Keratinocyte (primary cell): ENCODE results near the gene API5. TPM values are rescaled to one million over a fixed set of nuclear protein-coding genes. Genes with fewer than 3 reads are reported as not detected.
"Not testable (repeated sequence)": the region's sequence is repeated elsewhere in the genome, so short reads cannot be mapped to it uniquely, and the experiment has no call there.

Source experiments
- DNase-seq: peaks from one replicate; pipeline ENCODE4 v3.0.0-alpha.2; 2011; ENCODE audit warnings: low read depth, missing footprints, low spot score
- FAIRE-seq: peaks from 2 replicates; lab custom pipeline; 2011; peaks lifted over from hg19 to GRCh38; lab: Jason Lieb, UNC
- H2AFZ ChIP-seq: 2 replicates; pipeline ENCODE4 v1.6.0; 2012; ENCODE audit warnings: low read length, control low read depth, inconsistent platforms; ENCODE audit not compliant: control insufficient read depth
- H3K27ac ChIP-seq: 2 replicates; pipeline ENCODE4 v1.5.1; 2011; ENCODE audit warnings: low read length; ENCODE audit not compliant: control insufficient read depth, insufficient read depth
- H3K27me3 ChIP-seq: 3 replicates; pipeline ENCODE4 v1.6.0; 2011; ENCODE audit warnings: low read length; ENCODE audit not compliant: control insufficient read depth, insufficient read depth; ENCODE audit errors: extremely low read depth
- H3K36me3 ChIP-seq, 2 experiments: 2 replicates in 1 of 2; 3 replicates in 1 of 2; pipeline ENCODE4 v1.5.1; 2011; ENCODE audit warnings: low read length in 2 of 2, mild to moderate bottlenecking in 1 of 2; ENCODE audit not compliant: control insufficient read depth in 2 of 2, insufficient read depth in 2 of 2; ENCODE audit errors: extremely low read depth in 1 of 2
- H3K4me1 ChIP-seq: 3 replicates; pipeline ENCODE4 v1.5.1; 2011; ENCODE audit warnings: low read length; ENCODE audit not compliant: control insufficient read depth, insufficient read depth; ENCODE audit errors: extremely low read depth
- H3K4me2 ChIP-seq: 3 replicates; pipeline ENCODE4 v1.6.0; 2011; ENCODE audit warnings: low read depth, low read length; ENCODE audit not compliant: control insufficient read depth, insufficient read depth; ENCODE audit errors: extremely low read depth
- H3K4me3 ChIP-seq, 3 experiments: fragments of 200-600 bp in 1 of 3; sonication (generic) in 1 of 3; 2 replicates in 2 of 3; 3 replicates in 1 of 3; pipeline ENCODE4 v1.5.1; 2011 to 2016; ENCODE audit warnings: low read length in 3 of 3, mild to moderate bottlenecking in 3 of 3, control low read depth in 2 of 3, inconsistent platforms in 1 of 3, low read depth in 1 of 3, mixed read lengths in 1 of 3, mixed run types in 1 of 3, moderate library complexity in 1 of 3; ENCODE audit not compliant: control insufficient read depth in 2 of 3, insufficient read depth in 2 of 3; ENCODE audit errors: extremely low read depth in 1 of 3
- H3K79me2 ChIP-seq: 2 replicates; pipeline ENCODE4 v1.6.0; 2012; ENCODE audit warnings: low read length; ENCODE audit not compliant: control insufficient read depth, insufficient read depth
- H3K9ac ChIP-seq: 3 replicates; pipeline ENCODE4 v1.6.0; 2011; ENCODE audit warnings: low read length; ENCODE audit not compliant: control insufficient read depth, insufficient read depth; ENCODE audit errors: extremely low read depth
- H3K9me1 ChIP-seq: 3 replicates; pipeline ENCODE4 v1.6.0; 2011; ENCODE audit warnings: low read length; ENCODE audit not compliant: control insufficient read depth, insufficient read depth; ENCODE audit errors: extremely low read depth
- H3K9me3 ChIP-seq: 2 replicates; pipeline ENCODE4 v1.5.1; 2012; ENCODE audit warnings: low read depth, low read length; ENCODE audit not compliant: control insufficient read depth
- H4K20me1 ChIP-seq: 3 replicates; pipeline ENCODE4 v1.6.0; 2011; ENCODE audit warnings: low read length; ENCODE audit not compliant: control insufficient read depth, insufficient read depth; ENCODE audit errors: extremely low read depth
- EZH2 ChIP-seq: IDR thresholded peaks from one replicate; pipeline ENCODE4 v1.6.1; 2012; ENCODE audit warnings: inconsistent platforms, mild to moderate bottlenecking, low read length, moderate library complexity
- dilution Hi-C: fragments of 300-500 bp; cut with MboI; formaldehyde crosslinking; loops from one replicate; pipeline ENCODE4 v1.7.0; 2020; ENCODE audit warnings: low sequenced_read_pairs; ENCODE audit not compliant: extremely low pct_ligation_motif_present
- polyA plus RNA-seq, 5 experiments: library from polyadenylated mRNA; depleted of rRNA in 3 of 5; stranded (reverse) in 3 of 5; stranded (forward) in 1 of 5; unstranded in 1 of 5; fragments of >200 nt; gene quantifications; 1 replicate in 1 of 5; 2 replicates in 3 of 5; 3 replicates in 1 of 5; pipeline versions ENCODE4 v1.2.1 to v1.2.3, GENCODE V29; 2011 to 2012; ENCODE audit warnings: missing spikeins in 2 of 5, low read depth in 1 of 5, low replicate concordance in 1 of 5
- TF ChIP-seq, protein P1 (sequence below), 3 experiments: IDR thresholded peaks in 1 of 3; conservative IDR thresholded peaks in 1 of 3; optimal IDR thresholded peaks in 1 of 3; 2 replicates in 2 of 3; 3 replicates in 1 of 3; pipeline versions ENCODE3 to v1.5.1; 2011; ENCODE audit warnings: low read length in 3 of 3, mild to moderate bottlenecking in 3 of 3, moderate library complexity in 2 of 3, control low read depth in 1 of 3, inconsistent platforms in 1 of 3; ENCODE audit not compliant: insufficient read depth in 2 of 3; ENCODE audit errors: extremely low read depth in 1 of 3

API5 gene
- polyA plus RNA-seq, 1 donor (not counting 4 experiments of a cell fraction or from before 2014, with no cell fraction given), result 117 TPM

GRCh38 chr11:43341159-43341558, 29.4 kb downstream of the API5 start:
- Histone ChIP-seq H3K9ac (no peak overlapping the region), H3K9me1 (no peaks in the 10 kb centered on the region), H3K27me3 (no peaks in the 10 kb centered on the region), H3K79me2 (no peaks in the 10 kb centered on the region), H3K4me2 (no peak overlapping the region), H3K4me1 (no peaks in the 10 kb centered on the region), H3K27ac (no peak overlapping the region), H3K36me3 (peaks cover 7 to 9% of the 10 kb centered on the region in 2 experiments), H2AFZ (no peak overlapping the region), H3K9me3 (no peaks in the 10 kb centered on the region), H4K20me1 (no peaks in the 10 kb centered on the region), H3K4me3 (no peak overlapping the region)
- no peak for TF ChIP-seq EZH2
- TF ChIP-seq, protein P1, sequence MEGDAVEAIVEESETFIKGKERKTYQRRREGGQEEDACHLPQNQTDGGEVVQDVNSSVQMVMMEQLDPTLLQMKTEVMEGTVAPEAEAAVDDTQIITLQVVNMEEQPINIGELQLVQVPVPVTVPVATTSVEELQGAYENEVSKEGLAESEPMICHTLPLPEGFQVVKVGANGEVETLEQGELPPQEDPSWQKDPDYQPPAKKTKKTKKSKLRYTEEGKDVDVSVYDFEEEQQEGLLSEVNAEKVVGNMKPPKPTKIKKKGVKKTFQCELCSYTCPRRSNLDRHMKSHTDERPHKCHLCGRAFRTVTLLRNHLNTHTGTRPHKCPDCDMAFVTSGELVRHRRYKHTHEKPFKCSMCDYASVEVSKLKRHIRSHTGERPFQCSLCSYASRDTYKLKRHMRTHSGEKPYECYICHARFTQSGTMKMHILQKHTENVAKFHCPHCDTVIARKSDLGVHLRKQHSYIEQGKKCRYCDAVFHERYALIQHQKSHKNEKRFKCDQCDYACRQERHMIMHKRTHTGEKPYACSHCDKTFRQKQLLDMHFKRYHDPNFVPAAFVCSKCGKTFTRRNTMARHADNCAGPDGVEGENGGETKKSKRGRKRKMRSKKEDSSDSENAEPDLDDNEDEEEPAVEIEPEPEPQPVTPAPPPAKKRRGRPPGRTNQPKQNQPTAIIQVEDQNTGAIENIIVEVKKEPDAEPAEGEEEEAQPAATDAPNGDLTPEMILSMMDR (optimal IDR thresholded peaks at IDR 0.05 in 1 of 3, IDR thresholded peaks at IDR 0.05 in 1 of 3, conservative IDR thresholded peaks at IDR 0.05 in 1 of 3; ENCODE audit: extremely low read depth in 1 of 3, insufficient read depth in 2 of 3, low read length in 3 of 3), result no peak
- FAIRE-seq (no peak), DNase-seq (no peak)
- dilution Hi-C loops, result no loop called here

DNA sequence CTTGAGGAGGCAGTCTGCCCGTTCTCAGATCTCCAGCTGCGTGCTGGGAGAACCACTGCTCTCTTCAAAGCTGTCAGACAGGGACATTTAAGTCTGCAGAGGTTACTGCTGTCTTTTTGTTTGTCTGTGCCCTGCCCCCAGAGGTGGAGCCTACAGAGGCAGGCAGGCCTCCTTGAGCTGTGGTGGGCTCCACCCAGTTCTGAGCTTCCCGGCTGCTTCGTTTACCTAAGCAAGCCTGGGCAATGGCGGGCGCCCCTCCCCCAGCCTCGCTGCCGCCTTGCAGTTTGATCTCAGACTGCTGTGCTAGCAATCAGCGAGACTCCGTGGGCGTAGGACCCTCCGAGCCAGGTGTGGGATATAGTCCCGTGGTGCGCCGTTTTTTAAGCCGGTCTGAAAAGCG, 39.6 kb downstream of the API5 start:
- H3K36me3 ChIP-seq, H3K27ac ChIP-seq, H3K79me2 ChIP-seq, H4K20me1 ChIP-seq, DNase-seq, H2AFZ ChIP-seq, H3K4me1 ChIP-seq, H3K9me3 ChIP-seq, H3K9me1 ChIP-seq, FAIRE-seq, H3K9ac ChIP-seq, H3K4me3 ChIP-seq, dilution Hi-C loops, H3K4me2 ChIP-seq, H3K27me3 ChIP-seq: not testable (repeated sequence)

- Histone ChIP-seq H3K9me1 (no peaks in the 10 kb centered on the region), H3K4me2 (no peak overlapping the region), H3K27ac (no peak overlapping the region), H3K9ac (no peak overlapping the region), H3K27me3 (no peaks in the 10 kb centered on the region), H3K4me1 (peaks cover 9% of the 10 kb centered on the region), H3K36me3 (no peaks in the 10 kb centered on the region), H3K4me3 (no peak overlapping the region), H3K9me3 (no peaks in the 10 kb centered on the region), H3K79me2 (peaks cover 6% of the 10 kb centered on the region), H4K20me1 (no peaks in the 10 kb centered on the region), H2AFZ (no peak overlapping the region)
- dilution Hi-C loops, result no loop called here
- FAIRE-seq (no peak), DNase-seq (no peak)
- TF ChIP-seq, protein P1 (optimal IDR thresholded peaks at IDR 0.05 in 1 of 3, IDR thresholded peaks at IDR 0.05 in 1 of 3, conservative IDR thresholded peaks at IDR 0.05 in 1 of 3; ENCODE audit: extremely low read depth in 1 of 3, insufficient read depth in 2 of 3, low read length in 3 of 3), result no peak
- no peak for TF ChIP-seq EZH2
Observed at GRCh38 chr11:43354311-43354710, 42.5 kb downstream of the API5 start.
